Right kidney (tissue), 1 donor: ENCODE results near the gene HLA-DPB1.
"Not testable (repeated sequence)": the region's sequence is repeated elsewhere in the genome, so short reads cannot be mapped to it uniquely, and the experiment has no call there.

ENCODE experiments used
- DNase-seq: peaks from one replicate; pipeline ENCODE4 v3.0.0-alpha.2; 2016

The HLA-DPB1 gene

GRCh38 chr6:33095681-33096080 is 19.9 kb downstream of the HLA-DPB1 start:
- DNase-seq, result no peak

GRCh38 chr6:33101121-33101737 is 25.4 kb downstream of the HLA-DPB1 start:
- DNase-seq, result not testable (repeated sequence)

- no peak for DNase-seq
These were observed 28.0 kb downstream of the HLA-DPB1 start for GRCh38 chr6:33103776-33104175.

- no peak for DNase-seq
These were observed 29.1 kb downstream of the HLA-DPB1 start for GRCh38 chr6:33104887-33105286.

GRCh38 chr6:33105386-33105785 is 29.6 kb downstream of the HLA-DPB1 start:
- DNase-seq, result no peak

- no peak for DNase-seq
These were observed 30.4 kb downstream of the HLA-DPB1 start for GRCh38 chr6:33105916-33106871.

- no peak for DNase-seq
These were observed 31.9 kb downstream of the HLA-DPB1 start for GRCh38 chr6:33107641-33108040.

GRCh38 chr6:33108307-33108706 is 32.5 kb downstream of the HLA-DPB1 start:
- no peak for DNase-seq

- no peak for DNase-seq
These were observed 36.4 kb downstream of the HLA-DPB1 start for GRCh38 chr6:33112148-33112547.

GRCh38 chr6:33113755-33114154 is 38.0 kb downstream of the HLA-DPB1 start:
- no peak for DNase-seq

- DNase-seq, result no peak
These were observed 38.6 kb downstream of the HLA-DPB1 start for GRCh38 chr6:33114406-33114805.

- no peak for DNase-seq
These were observed 40.6 kb downstream of the HLA-DPB1 start for GRCh38 chr6:33116417-33116816.

GRCh38 chr6:33116841-33117711 is 41.3 kb downstream of the HLA-DPB1 start:
- peak; percentile 35 for DNase-seq

- DNase-seq, result no peak
These were observed 42.1 kb downstream of the HLA-DPB1 start for GRCh38 chr6:33117811-33118277.

- DNase-seq, result no peak
These were observed 42.8 kb downstream of the HLA-DPB1 start for GRCh38 chr6:33118525-33119123.

- DNase-seq, result no peak
These were observed 44.2 kb downstream of the HLA-DPB1 start for GRCh38 chr6:33120001-33120400.

GRCh38 chr6:33123181-33123580 is 47.4 kb downstream of the HLA-DPB1 start:
- DNase-seq, result no peak

GRCh38 chr6:33123732-33124524 is 48.1 kb downstream of the HLA-DPB1 start:
- no peak for DNase-seq

GRCh38 chr6:33124525-33124901 is 48.7 kb downstream of the HLA-DPB1 start:
- no peak for DNase-seq

GRCh38 chr6:33124947-33125346 is 49.2 kb downstream of the HLA-DPB1 start:
- no peak for DNase-seq

- no peak for DNase-seq
These were observed 50.4 kb downstream of the HLA-DPB1 start for GRCh38 chr6:33126101-33126714.
